Left lung (tissue), 10 donors: Measurements from ENCODE around the gene OBSCN. TPM values are rescaled to one million over a fixed set of nuclear protein-coding genes. Genes with fewer than 3 reads are reported as not detected.

Experiments used
- ATAC-seq: fragments of 200-7000 bp; cut with Tn5 transposase; one replicate; pipeline ENCODE4 v1.9.1; 2020; ENCODE audit warnings: moderate library complexity
- DNase-seq, 4 donors: peaks; one replicate each; pipeline ENCODE4 v3.0.0-alpha.2; 2013 to 2020
- H3K27ac ChIP-seq, 2 donors: fragments of 200-600 bp; sonication (generic) in 1 of 2; one replicate each; pipeline versions ENCODE4 v1.5.0 to v1.8.0; 2020 to 2021
- H3K27me3 ChIP-seq, 2 donors: fragments of 200-600 bp; sonication (generic) in 1 of 2; one replicate each; pipeline versions ENCODE4 v1.5.0 to v1.8.0; 2020 to 2021
- H3K36me3 ChIP-seq, 2 donors: fragments of 200-600 bp; sonication (generic) in 1 of 2; one replicate each; pipeline versions ENCODE4 v1.5.0 to v1.8.0; 2020 to 2021
- H3K4me1 ChIP-seq, 2 donors: fragments of 200-600 bp; one replicate each; pipeline ENCODE4 v1.8.0; 2021
- H3K4me3 ChIP-seq, 2 donors: fragments of 200-600 bp; sonication (generic) in 1 of 2; one replicate each; pipeline versions ENCODE4 v1.5.0 to v1.8.0; 2020 to 2021; ENCODE audit warnings: mild to moderate bottlenecking in 1 of 2
- H3K9me3 ChIP-seq, 2 donors: fragments of 200-600 bp; sonication (generic) in 1 of 2; one replicate each; pipeline versions ENCODE4 v1.5.0 to v1.8.0; 2020 to 2021
- intact Hi-C, 2 donors: fragments of 100-400 bp; cut with DNase I; formaldehyde crosslinking; loops; one replicate each; pipeline versions ENCODE4 v1.11.2 to v1.14.2; 2022
- polyA plus RNA-seq, 6 donors: library from polyadenylated mRNA; unstranded; fragments of 120-200 nt; gene quantifications; one replicate each; pipeline ENCODE4 v1.2.1, GENCODE V29; 2013; ENCODE audit not compliant: insufficient read length in 6 of 6
- total RNA-seq, 2 donors: library from RNA; stranded (reverse); fragmentation: NEBNext Ultra II Directional; extraction: Animal tissue kit (Norgen Biotek cat#: 25700); gene quantifications; one replicate each; pipeline ENCODE4 v1.2.1, GENCODE V29; 2021
- TF ChIP-seq, protein P1 (sequence below), 2 donors: fragments of 200-600 bp; sonication (generic) in 1 of 2; IDR thresholded peaks; one replicate each; pipeline versions ENCODE4 v1.5.0 to v1.8.0; 2021; ENCODE audit warnings: antibody characterized with exemption in 2 of 2
- donor health status: DM: no; HTN: yes; CAD: no.
- donor health status: DM: no; HTN: no; CAD: no.

OBSCN gene
- total and polyA plus RNA-seq, 8 donors = 20.3 to 69.5 (median 47.5) TPM

DNA sequence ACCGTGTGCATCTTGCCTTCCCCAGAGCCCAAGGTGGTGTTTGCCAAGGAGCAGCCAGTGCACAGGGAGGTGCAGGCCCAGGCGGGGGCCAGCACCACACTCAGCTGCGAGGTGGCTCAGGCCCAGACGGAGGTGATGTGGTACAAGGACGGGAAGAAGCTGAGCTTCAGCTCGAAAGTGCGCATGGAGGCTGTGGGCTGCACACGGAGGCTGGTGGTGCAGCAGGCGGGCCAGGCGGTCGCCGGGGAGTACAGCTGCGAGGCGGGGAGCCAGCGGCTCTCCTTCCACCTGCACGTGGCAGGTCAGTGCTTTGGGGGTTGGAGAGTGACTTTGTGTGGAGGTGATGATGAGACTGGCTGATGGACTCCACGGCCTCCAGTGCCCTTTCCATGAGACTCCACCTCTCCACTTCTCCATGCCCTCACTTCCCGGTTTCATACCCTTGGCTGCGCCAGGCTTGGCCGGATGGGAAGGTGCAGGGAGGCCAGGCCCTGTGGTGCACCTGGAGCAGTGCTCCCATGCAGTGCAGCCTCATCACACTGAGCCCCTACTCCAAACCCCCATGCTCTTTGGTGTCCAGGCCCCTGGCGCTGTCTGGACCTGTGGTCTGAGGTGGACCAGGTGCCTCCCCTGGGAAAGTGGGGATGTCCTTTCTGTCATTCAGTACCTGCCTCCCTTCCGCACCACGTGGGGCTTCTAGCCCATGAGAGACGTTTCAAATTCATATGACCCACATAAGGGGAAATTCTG lies 49.0 kb downstream of the OBSCN start:
- H3K36me3 ChIP-seq = peaks cover 0 to 12% of the 10 kb centered on the region in 2 donors
- TF ChIP-seq, protein P1, sequence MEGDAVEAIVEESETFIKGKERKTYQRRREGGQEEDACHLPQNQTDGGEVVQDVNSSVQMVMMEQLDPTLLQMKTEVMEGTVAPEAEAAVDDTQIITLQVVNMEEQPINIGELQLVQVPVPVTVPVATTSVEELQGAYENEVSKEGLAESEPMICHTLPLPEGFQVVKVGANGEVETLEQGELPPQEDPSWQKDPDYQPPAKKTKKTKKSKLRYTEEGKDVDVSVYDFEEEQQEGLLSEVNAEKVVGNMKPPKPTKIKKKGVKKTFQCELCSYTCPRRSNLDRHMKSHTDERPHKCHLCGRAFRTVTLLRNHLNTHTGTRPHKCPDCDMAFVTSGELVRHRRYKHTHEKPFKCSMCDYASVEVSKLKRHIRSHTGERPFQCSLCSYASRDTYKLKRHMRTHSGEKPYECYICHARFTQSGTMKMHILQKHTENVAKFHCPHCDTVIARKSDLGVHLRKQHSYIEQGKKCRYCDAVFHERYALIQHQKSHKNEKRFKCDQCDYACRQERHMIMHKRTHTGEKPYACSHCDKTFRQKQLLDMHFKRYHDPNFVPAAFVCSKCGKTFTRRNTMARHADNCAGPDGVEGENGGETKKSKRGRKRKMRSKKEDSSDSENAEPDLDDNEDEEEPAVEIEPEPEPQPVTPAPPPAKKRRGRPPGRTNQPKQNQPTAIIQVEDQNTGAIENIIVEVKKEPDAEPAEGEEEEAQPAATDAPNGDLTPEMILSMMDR (IDR thresholded peaks at IDR 0.05) = no peak
- H3K27me3 ChIP-seq = no peaks in the 10 kb centered on the region
- no peak overlapping the region for H3K27ac ChIP-seq
- DNase-seq (no peak), ATAC-seq (no peak)
- peaks cover 0 to 12% of the 10 kb centered on the region in 2 donors for H3K9me3 ChIP-seq
- H3K4me3 ChIP-seq = no peak overlapping the region
- intact Hi-C loops = no loop called here
- H3K4me1 ChIP-seq = no peaks in the 10 kb centered on the region

DNA sequence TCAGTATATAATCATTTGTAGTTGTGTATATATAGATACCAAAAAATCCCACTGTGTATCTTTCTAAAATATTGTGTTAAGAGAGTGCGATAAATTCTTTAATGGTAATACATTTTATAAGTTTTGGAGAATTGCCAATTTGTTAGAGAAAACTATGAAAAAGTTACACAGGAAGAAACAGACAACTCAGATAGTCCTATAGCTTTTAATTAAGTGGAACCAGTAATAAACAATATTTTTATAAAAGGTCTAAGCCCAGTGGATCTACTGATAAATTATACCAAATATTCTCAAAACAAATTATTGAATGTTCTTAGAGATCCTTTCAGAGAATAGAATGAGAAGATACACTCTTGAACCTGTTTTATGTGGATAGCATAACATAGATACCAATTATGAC lies 50.6 kb downstream of the OBSCN start:
- DNase-seq = no peak
- TF ChIP-seq, protein P1 (IDR thresholded peaks at IDR 0.05) = no peak
- Histone ChIP-seq H3K9me3 (peaks cover 0 to 15% of the 10 kb centered on the region in 2 donors), H3K4me1 (no peaks in the 10 kb centered on the region), H3K27ac (no peak overlapping the region), H3K4me3 (no peak overlapping the region), H3K27me3 (no peaks in the 10 kb centered on the region), H3K36me3 (peaks cover 0 to 12% of the 10 kb centered on the region in 2 donors)
- intact Hi-C loops = no loop called here
- ATAC-seq = no peak

DNA sequence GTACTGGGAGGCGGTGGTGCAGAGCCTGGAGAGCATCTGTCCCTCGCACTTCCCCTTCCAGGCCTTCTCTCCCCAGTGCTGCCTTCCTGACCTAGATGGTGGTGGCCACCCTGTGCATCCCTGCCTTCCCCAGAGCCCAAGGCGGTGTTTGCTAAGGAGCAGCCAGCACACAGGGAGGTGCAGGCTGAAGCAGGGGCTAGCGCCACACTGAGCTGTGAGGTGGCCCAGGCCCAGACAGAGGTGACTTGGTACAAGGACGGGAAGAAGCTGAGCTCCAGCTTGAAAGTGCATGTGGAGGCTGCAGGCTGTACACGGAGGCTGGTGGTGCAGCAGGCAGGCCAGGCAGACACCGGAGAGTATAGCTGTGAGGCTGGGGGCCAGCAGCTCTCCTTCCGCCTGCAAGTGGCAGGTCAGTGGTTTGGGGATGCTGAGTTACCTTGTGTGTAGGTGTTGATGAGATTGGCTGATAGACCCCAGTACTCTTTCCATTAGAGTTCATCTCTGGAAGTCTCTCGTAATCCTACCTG lies 51.6 kb downstream of the OBSCN start:
- Histone ChIP-seq H3K9me3 (peaks cover 0 to 15% of the 10 kb centered on the region in 2 donors), H3K27ac (no peak overlapping the region), H3K36me3 (peaks cover 0 to 12% of the 10 kb centered on the region in 2 donors), H3K27me3 (no peaks in the 10 kb centered on the region), H3K4me1 (no peaks in the 10 kb centered on the region), H3K4me3 (no peak overlapping the region)
- TF ChIP-seq, protein P1 (IDR thresholded peaks at IDR 0.05) = no peak
- intact Hi-C loops = no loop called here
- ATAC-seq (no peak), DNase-seq (no peak)

DNA sequence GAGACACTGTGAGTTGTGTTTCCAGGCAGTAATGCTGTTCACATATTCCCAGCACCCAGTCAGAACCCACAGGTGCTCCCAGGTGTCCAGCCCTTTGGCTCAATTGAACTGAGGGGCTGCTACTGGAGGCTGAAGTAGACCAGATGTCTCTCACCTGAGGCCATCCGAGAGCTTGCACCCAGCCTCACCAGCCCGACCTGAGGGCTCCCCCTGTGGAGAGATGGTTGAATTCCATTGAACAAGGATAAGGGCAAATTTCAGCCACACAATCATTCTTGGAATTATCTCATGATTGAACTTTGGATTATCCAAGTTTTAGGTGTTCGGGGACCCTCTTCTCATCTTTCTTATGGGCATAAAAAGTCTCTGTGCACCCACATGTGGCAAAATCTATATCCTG lies 52.1 kb downstream of the OBSCN start:
- Histone ChIP-seq H3K4me3 (no peak overlapping the region), H3K27me3 (no peaks in the 10 kb centered on the region), H3K36me3 (peaks cover 0 to 12% of the 10 kb centered on the region in 2 donors), H3K9me3 (peaks cover 0 to 15% of the 10 kb centered on the region in 2 donors), H3K4me1 (no peaks in the 10 kb centered on the region), H3K27ac (no peak overlapping the region)
- DNase-seq = no peak
- intact Hi-C loops = no loop called here
- TF ChIP-seq, protein P1 (IDR thresholded peaks at IDR 0.05) = no peak
- no peak for ATAC-seq

DNA sequence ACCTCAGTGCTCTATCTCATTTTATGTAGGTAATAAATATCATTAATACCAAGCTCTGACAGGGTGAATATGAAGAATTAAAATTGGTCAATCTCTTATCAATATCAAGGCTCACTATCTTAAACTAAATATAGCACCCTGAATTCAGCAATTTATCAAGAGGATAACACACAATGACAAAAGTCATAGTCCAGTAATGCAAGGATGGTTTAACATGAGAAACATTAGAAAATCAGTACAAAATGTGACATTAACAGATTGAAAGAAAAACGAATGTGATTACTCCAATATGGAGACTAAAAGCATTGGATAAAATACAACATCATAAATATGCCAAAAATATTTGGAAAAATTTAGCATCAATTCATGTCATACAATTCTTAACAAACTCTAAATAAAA lies 53.9 kb downstream of the OBSCN start:
- H3K36me3 ChIP-seq = peaks cover 0 to 12% of the 10 kb centered on the region in 2 donors
- no peaks in the 10 kb centered on the region for H3K4me1 ChIP-seq
- no peak overlapping the region for H3K27ac ChIP-seq
- DNase-seq = no peak
- H3K4me3 ChIP-seq = no peak overlapping the region
- intact Hi-C loops = no loop called here
- ATAC-seq = no peak
- H3K9me3 ChIP-seq = peaks cover 0 to 14% of the 10 kb centered on the region in 2 donors
- H3K27me3 ChIP-seq = no peaks in the 10 kb centered on the region
- TF ChIP-seq, protein P1 (IDR thresholded peaks at IDR 0.05) = no peak
